Activated naive CD8-positive, alpha-beta T cell (primary cell): ENCODE data around the gene GREM1.

Experiments
- H3K27ac Mint-ChIP-seq: one replicate; pipeline ENCODE4 v1.8.0; 2021; ENCODE audit warnings: mixed read lengths
- H3K27me3 Mint-ChIP-seq: one replicate; pipeline ENCODE4 v1.8.0; 2021; ENCODE audit warnings: mixed read lengths
- H3K36me3 Mint-ChIP-seq: one replicate; pipeline ENCODE4 v1.8.0; 2021; ENCODE audit warnings: mixed read lengths
- H3K4me1 Mint-ChIP-seq: one replicate; pipeline ENCODE4 v1.8.0; 2021; ENCODE audit warnings: low read depth, mixed read lengths
- H3K4me3 Mint-ChIP-seq: one replicate; pipeline ENCODE4 v1.8.0; 2021; ENCODE audit warnings: mild to moderate bottlenecking, mixed read lengths
- H3K9me3 Mint-ChIP-seq: one replicate; pipeline ENCODE4 v1.8.0; 2021; ENCODE audit warnings: low read depth, mixed read lengths

Gene GREM1

GRCh38 chr15:32687556-32687955 is 30.2 kb upstream of the GREM1 start:
- Mint-ChIP-seq H3K4me3 (no peak overlapping the region), H3K4me1 (no peaks in the 10 kb centered on the region), H3K9me3 (no peaks in the 10 kb centered on the region), H3K27ac (no peak overlapping the region), H3K36me3 (no peaks in the 10 kb centered on the region), H3K27me3 (no peaks in the 10 kb centered on the region)

- no peaks in the 10 kb centered on the region for H3K9me3 Mint-ChIP-seq
- no peak overlapping the region for H3K27ac Mint-ChIP-seq
- no peaks in the 10 kb centered on the region for H3K4me1 Mint-ChIP-seq
- no peaks in the 10 kb centered on the region for H3K27me3 Mint-ChIP-seq
- H3K4me3 Mint-ChIP-seq = no peak overlapping the region
- H3K36me3 Mint-ChIP-seq = no peaks in the 10 kb centered on the region
Observed at GRCh38 chr15:32688151-32688639, 29.6 kb upstream of the GREM1 start.

GRCh38 chr15:32690941-32691688 is 26.7 kb upstream of the GREM1 start:
- Mint-ChIP-seq H3K36me3 (no peaks in the 10 kb centered on the region), H3K4me3 (no peak overlapping the region), H3K27ac (no peak overlapping the region), H3K4me1 (no peaks in the 10 kb centered on the region), H3K9me3 (no peaks in the 10 kb centered on the region), H3K27me3 (no peaks in the 10 kb centered on the region)

GRCh38 chr15:32691689-32692038 is 26.1 kb upstream of the GREM1 start:
- H3K4me1 Mint-ChIP-seq = no peaks in the 10 kb centered on the region
- no peak overlapping the region for H3K4me3 Mint-ChIP-seq
- no peaks in the 10 kb centered on the region for H3K9me3 Mint-ChIP-seq
- no peaks in the 10 kb centered on the region for H3K36me3 Mint-ChIP-seq
- H3K27me3 Mint-ChIP-seq = no peaks in the 10 kb centered on the region
- H3K27ac Mint-ChIP-seq = no peak overlapping the region

GRCh38 chr15:32692286-32692685 is 25.5 kb upstream of the GREM1 start:
- H3K9me3 Mint-ChIP-seq = no peaks in the 10 kb centered on the region
- H3K36me3 Mint-ChIP-seq = no peaks in the 10 kb centered on the region
- no peaks in the 10 kb centered on the region for H3K4me1 Mint-ChIP-seq
- H3K4me3 Mint-ChIP-seq = no peak overlapping the region
- H3K27ac Mint-ChIP-seq = no peak overlapping the region
- H3K27me3 Mint-ChIP-seq = no peaks in the 10 kb centered on the region

- no peaks in the 10 kb centered on the region for H3K36me3 Mint-ChIP-seq
- H3K4me1 Mint-ChIP-seq = no peaks in the 10 kb centered on the region
- no peaks in the 10 kb centered on the region for H3K9me3 Mint-ChIP-seq
- no peak overlapping the region for H3K27ac Mint-ChIP-seq
- no peak overlapping the region for H3K4me3 Mint-ChIP-seq
- H3K27me3 Mint-ChIP-seq = peaks cover 6% of the 10 kb centered on the region
Observed at GRCh38 chr15:32694222-32694983, 23.4 kb upstream of the GREM1 start.

- Mint-ChIP-seq H3K27me3 (peaks cover 8% of the 10 kb centered on the region), H3K36me3 (no peaks in the 10 kb centered on the region), H3K27ac (no peak overlapping the region), H3K4me3 (no peak overlapping the region), H3K9me3 (no peaks in the 10 kb centered on the region), H3K4me1 (no peaks in the 10 kb centered on the region)
Observed at GRCh38 chr15:32698773-32699390, 18.9 kb upstream of the GREM1 start.

GRCh38 chr15:32700501-32701150 is 17.2 kb upstream of the GREM1 start:
- no peaks in the 10 kb centered on the region for H3K4me1 Mint-ChIP-seq
- no peak overlapping the region for H3K4me3 Mint-ChIP-seq
- no peak overlapping the region for H3K27ac Mint-ChIP-seq
- H3K9me3 Mint-ChIP-seq = no peaks in the 10 kb centered on the region
- H3K36me3 Mint-ChIP-seq = no peaks in the 10 kb centered on the region
- H3K27me3 Mint-ChIP-seq = peaks cover 14% of the 10 kb centered on the region

- no peaks in the 10 kb centered on the region for H3K9me3 Mint-ChIP-seq
- peaks cover 18% of the 10 kb centered on the region for H3K27me3 Mint-ChIP-seq
- H3K4me1 Mint-ChIP-seq = no peaks in the 10 kb centered on the region
- no peak overlapping the region for H3K27ac Mint-ChIP-seq
- H3K36me3 Mint-ChIP-seq = no peaks in the 10 kb centered on the region
- no peak overlapping the region for H3K4me3 Mint-ChIP-seq
Observed at GRCh38 chr15:32701863-32702262, 15.9 kb upstream of the GREM1 start.

- Mint-ChIP-seq H3K4me1 (no peaks in the 10 kb centered on the region), H3K27ac (no peak overlapping the region), H3K4me3 (no peak overlapping the region), H3K36me3 (no peaks in the 10 kb centered on the region), H3K27me3 (peaks cover 18% of the 10 kb centered on the region), H3K9me3 (no peaks in the 10 kb centered on the region)
Observed at GRCh38 chr15:32704395-32704981, 13.3 kb upstream of the GREM1 start.

GRCh38 chr15:32705446-32705845 is 12.4 kb upstream of the GREM1 start:
- Mint-ChIP-seq H3K27ac (no peak overlapping the region), H3K9me3 (no peaks in the 10 kb centered on the region), H3K4me3 (no peak overlapping the region), H3K4me1 (no peaks in the 10 kb centered on the region), H3K27me3 (peaks cover 21% of the 10 kb centered on the region), H3K36me3 (no peaks in the 10 kb centered on the region)

- H3K27ac Mint-ChIP-seq = no peak overlapping the region
- peaks cover 22% of the 10 kb centered on the region for H3K27me3 Mint-ChIP-seq
- no peaks in the 10 kb centered on the region for H3K4me1 Mint-ChIP-seq
- no peak overlapping the region for H3K4me3 Mint-ChIP-seq
- no peaks in the 10 kb centered on the region for H3K36me3 Mint-ChIP-seq
- H3K9me3 Mint-ChIP-seq = no peaks in the 10 kb centered on the region
Observed at GRCh38 chr15:32706704-32707103, 11.1 kb upstream of the GREM1 start.

- no peaks in the 10 kb centered on the region for H3K4me1 Mint-ChIP-seq
Observed at GRCh38 chr15:32707436-32707835, 10.4 kb upstream of the GREM1 start.

GRCh38 chr15:32709295-32710033 is 8.3 kb upstream of the GREM1 start:
- H3K4me1 Mint-ChIP-seq = no peaks in the 10 kb centered on the region
- H3K36me3 Mint-ChIP-seq = no peaks in the 10 kb centered on the region
- H3K27ac Mint-ChIP-seq = no peak overlapping the region
- no peak overlapping the region for H3K4me3 Mint-ChIP-seq
- peaks cover 26% of the 10 kb centered on the region for H3K27me3 Mint-ChIP-seq
- H3K9me3 Mint-ChIP-seq = no peaks in the 10 kb centered on the region

More at GRCh38 chr15:32707436-32707835, 10.4 kb upstream of the GREM1 start:
- Mint-ChIP-seq H3K27ac (no peak overlapping the region), H3K9me3 (no peaks in the 10 kb centered on the region), H3K27me3 (peaks cover 22% of the 10 kb centered on the region), H3K36me3 (no peaks in the 10 kb centered on the region), H3K4me3 (no peak overlapping the region)
